ENCODE measurements around the gene NUCKS1. TPM values are rescaled to one million over a fixed set of nuclear protein-coding genes. Genes with fewer than 3 reads are reported as not detected.

The NUCKS1 gene
- total and polyA plus RNA-seq, 2 of the 13 experiments (the other 11 are each of a cell fraction or from before 2014, with no cell fraction given): 35.5 to 117 TPM

DNA sequence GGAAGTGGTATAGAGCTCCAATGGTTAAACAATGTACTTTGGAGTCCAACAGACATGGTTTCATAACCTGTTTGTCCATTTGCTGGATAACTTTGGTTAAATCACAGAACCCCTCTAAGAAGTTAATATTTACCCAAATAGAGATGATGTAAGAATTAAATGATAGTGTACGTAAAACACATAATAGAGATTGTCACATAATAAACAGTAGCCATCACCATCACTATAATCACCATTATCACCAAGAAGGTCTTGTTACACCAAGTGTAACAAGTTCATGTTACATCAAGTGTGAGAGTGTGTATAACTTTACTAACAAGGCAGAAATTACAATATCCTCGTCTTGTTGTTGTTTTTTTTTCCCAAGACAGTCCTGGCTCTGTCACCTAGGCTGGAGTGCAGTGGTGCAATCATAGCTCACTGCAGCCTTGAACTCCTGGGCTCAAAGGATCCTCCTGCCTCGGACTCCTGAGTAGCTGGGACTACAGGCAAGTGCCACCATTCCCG is 23.3 kb downstream of the NUCKS1 start (continued):
- TF ChIP-seq, protein P1, sequence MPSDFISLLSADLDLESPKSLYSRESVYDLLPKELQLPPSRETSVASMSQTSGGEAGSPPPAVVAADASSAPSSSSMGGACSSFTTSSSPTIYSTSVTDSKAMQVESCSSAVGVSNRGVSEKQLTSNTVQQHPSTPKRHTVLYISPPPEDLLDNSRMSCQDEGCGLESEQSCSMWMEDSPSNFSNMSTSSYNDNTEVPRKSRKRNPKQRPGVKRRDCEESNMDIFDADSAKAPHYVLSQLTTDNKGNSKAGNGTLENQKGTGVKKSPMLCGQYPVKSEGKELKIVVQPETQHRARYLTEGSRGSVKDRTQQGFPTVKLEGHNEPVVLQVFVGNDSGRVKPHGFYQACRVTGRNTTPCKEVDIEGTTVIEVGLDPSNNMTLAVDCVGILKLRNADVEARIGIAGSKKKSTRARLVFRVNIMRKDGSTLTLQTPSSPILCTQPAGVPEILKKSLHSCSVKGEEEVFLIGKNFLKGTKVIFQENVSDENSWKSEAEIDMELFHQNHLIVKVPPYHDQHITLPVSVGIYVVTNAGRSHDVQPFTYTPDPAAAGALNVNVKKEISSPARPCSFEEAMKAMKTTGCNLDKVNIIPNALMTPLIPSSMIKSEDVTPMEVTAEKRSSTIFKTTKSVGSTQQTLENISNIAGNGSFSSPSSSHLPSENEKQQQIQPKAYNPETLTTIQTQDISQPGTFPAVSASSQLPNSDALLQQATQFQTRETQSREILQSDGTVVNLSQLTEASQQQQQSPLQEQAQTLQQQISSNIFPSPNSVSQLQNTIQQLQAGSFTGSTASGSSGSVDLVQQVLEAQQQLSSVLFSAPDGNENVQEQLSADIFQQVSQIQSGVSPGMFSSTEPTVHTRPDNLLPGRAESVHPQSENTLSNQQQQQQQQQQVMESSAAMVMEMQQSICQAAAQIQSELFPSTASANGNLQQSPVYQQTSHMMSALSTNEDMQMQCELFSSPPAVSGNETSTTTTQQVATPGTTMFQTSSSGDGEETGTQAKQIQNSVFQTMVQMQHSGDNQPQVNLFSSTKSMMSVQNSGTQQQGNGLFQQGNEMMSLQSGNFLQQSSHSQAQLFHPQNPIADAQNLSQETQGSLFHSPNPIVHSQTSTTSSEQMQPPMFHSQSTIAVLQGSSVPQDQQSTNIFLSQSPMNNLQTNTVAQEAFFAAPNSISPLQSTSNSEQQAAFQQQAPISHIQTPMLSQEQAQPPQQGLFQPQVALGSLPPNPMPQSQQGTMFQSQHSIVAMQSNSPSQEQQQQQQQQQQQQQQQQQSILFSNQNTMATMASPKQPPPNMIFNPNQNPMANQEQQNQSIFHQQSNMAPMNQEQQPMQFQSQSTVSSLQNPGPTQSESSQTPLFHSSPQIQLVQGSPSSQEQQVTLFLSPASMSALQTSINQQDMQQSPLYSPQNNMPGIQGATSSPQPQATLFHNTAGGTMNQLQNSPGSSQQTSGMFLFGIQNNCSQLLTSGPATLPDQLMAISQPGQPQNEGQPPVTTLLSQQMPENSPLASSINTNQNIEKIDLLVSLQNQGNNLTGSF (CRISPR knock-in tag; IDR thresholded peaks at IDR 0.05): no peak
- TF ChIP-seq, protein P2, sequence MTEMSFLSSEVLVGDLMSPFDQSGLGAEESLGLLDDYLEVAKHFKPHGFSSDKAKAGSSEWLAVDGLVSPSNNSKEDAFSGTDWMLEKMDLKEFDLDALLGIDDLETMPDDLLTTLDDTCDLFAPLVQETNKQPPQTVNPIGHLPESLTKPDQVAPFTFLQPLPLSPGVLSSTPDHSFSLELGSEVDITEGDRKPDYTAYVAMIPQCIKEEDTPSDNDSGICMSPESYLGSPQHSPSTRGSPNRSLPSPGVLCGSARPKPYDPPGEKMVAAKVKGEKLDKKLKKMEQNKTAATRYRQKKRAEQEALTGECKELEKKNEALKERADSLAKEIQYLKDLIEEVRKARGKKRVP (CRISPR knock-in tag; IDR thresholded peaks at IDR 0.05): peak in 1 of 2 experiments; percentile 81; a peak in 2 of 4 replicates
- no peak for TF ChIP-seq ZNF30 (CRISPR knock-in tag; IDR thresholded peaks at IDR 0.05)
- TF ChIP-seq, protein P3, sequence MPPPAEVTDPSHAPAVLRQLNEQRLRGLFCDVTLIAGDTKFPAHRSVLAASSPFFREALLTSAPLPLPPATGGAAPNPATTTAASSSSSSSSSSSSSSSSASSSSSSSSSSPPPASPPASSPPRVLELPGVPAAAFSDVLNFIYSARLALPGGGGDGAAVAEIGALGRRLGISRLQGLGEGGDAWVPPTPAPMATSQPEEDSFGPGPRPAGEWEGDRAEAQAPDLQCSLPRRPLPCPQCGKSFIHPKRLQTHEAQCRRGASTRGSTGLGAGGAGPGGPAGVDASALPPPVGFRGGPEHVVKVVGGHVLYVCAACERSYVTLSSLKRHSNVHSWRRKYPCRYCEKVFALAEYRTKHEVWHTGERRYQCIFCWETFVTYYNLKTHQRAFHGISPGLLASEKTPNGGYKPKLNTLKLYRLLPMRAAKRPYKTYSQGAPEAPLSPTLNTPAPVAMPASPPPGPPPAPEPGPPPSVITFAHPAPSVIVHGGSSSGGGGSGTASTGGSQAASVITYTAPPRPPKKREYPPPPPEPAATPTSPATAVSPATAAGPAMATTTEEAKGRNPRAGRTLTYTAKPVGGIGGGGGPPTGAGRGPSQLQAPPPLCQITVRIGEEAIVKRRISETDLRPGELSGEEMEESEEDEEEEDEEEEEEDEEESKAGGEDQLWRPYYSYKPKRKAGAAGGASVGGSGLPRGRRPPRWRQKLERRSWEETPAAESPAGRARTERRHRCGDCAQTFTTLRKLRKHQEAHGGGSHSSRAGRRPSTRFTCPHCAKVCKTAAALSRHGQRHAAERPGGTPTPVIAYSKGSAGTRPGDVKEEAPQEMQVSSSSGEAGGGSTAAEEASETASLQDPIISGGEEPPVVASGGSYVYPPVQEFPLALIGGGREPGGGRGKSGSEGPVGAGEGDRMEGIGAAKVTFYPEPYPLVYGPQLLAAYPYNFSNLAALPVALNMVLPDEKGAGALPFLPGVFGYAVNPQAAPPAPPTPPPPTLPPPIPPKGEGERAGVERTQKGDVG (CRISPR knock-in tag; IDR thresholded peaks at IDR 0.05; ENCODE audit: borderline replicate concordance): no peak
- TF ChIP-seq, protein P4, sequence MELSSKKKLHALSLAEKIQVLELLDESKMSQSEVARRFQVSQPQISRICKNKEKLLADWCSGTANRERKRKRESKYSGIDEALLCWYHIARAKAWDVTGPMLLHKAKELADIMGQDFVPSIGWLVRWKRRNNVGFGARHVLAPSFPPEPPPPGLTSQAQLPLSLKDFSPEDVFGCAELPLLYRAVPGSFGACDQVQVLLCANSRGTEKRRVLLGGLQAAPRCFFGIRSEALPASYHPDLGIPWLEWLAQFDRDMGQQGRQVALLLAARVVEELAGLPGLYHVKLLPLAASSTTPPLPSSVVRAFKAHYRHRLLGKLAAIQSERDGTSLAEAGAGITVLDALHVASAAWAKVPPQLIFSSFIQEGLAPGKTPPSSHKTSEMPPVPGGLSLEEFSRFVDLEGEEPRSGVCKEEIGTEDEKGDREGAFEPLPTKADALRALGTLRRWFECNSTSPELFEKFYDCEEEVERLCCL (CRISPR knock-in tag; IDR thresholded peaks at IDR 0.05; ENCODE audit: borderline replicate concordance): no peak
- no peak for TF ChIP-seq ZNF790 (CRISPR knock-in tag; IDR thresholded peaks at IDR 0.05; ENCODE audit: borderline replicate concordance)
- no peak for TF ChIP-seq EED (CRISPR knock-in tag; IDR thresholded peaks at IDR 0.05)
- no peak for TF ChIP-seq ZNF557 (CRISPR knock-in tag; IDR thresholded peaks at IDR 0.05)
- TF ChIP-seq ZNF746 (CRISPR knock-in tag; IDR thresholded peaks at IDR 0.05): no peak
- TF ChIP-seq, protein P5, sequence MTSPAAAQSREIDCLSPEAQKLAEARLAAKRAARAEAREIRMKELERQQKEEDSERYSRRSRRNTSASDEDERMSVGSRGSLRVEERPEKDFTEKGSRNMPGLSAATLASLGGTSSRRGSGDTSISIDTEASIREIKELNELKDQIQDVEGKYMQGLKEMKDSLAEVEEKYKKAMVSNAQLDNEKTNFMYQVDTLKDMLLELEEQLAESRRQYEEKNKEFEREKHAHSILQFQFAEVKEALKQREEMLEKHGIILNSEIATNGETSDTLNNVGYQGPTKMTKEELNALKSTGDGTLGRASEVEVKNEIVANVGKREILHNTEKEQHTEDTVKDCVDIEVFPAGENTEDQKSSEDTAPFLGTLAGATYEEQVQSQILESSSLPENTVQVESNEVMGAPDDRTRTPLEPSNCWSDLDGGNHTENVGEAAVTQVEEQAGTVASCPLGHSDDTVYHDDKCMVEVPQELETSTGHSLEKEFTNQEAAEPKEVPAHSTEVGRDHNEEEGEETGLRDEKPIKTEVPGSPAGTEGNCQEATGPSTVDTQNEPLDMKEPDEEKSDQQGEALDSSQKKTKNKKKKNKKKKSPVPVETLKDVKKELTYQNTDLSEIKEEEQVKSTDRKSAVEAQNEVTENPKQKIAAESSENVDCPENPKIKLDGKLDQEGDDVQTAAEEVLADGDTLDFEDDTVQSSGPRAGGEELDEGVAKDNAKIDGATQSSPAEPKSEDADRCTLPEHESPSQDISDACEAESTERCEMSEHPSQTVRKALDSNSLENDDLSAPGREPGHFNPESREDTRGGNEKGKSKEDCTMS (CRISPR knock-in tag; conservative IDR thresholded peaks at IDR 0.05): no peak
- no peak for TF ChIP-seq ZNF782 (CRISPR knock-in tag; IDR thresholded peaks at IDR 0.05; ENCODE audit: borderline replicate concordance)
- no peak for TF ChIP-seq MED13 (CRISPR knock-in tag; IDR thresholded peaks at IDR 0.05)
- TF ChIP-seq, protein P6, sequence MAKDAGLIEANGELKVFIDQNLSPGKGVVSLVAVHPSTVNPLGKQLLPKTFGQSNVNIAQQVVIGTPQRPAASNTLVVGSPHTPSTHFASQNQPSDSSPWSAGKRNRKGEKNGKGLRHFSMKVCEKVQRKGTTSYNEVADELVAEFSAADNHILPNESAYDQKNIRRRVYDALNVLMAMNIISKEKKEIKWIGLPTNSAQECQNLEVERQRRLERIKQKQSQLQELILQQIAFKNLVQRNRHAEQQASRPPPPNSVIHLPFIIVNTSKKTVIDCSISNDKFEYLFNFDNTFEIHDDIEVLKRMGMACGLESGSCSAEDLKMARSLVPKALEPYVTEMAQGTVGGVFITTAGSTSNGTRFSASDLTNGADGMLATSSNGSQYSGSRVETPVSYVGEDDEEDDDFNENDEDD (CRISPR knock-in tag; IDR thresholded peaks at IDR 0.05; ENCODE audit: borderline replicate concordance): no peak
- no peak for TF ChIP-seq ZNF547 (CRISPR knock-in tag; IDR thresholded peaks at IDR 0.05)

Measured in HepG2 (cell line).